ENCODE results near the gene PDZD2.

GRCh38 chr5:32158679-32158975 lies 519.7 kb downstream of the PDZD2 start:
- TF ChIP-seq CTCF (IDR thresholded peaks at IDR 0.05; ENCODE audit: insufficient read depth, low read length): no peak
- no peak for TF ChIP-seq POLR2AphosphoS5 (IDR thresholded peaks at IDR 0.05; ENCODE audit: low read depth)
- TF ChIP-seq, protein P1, sequence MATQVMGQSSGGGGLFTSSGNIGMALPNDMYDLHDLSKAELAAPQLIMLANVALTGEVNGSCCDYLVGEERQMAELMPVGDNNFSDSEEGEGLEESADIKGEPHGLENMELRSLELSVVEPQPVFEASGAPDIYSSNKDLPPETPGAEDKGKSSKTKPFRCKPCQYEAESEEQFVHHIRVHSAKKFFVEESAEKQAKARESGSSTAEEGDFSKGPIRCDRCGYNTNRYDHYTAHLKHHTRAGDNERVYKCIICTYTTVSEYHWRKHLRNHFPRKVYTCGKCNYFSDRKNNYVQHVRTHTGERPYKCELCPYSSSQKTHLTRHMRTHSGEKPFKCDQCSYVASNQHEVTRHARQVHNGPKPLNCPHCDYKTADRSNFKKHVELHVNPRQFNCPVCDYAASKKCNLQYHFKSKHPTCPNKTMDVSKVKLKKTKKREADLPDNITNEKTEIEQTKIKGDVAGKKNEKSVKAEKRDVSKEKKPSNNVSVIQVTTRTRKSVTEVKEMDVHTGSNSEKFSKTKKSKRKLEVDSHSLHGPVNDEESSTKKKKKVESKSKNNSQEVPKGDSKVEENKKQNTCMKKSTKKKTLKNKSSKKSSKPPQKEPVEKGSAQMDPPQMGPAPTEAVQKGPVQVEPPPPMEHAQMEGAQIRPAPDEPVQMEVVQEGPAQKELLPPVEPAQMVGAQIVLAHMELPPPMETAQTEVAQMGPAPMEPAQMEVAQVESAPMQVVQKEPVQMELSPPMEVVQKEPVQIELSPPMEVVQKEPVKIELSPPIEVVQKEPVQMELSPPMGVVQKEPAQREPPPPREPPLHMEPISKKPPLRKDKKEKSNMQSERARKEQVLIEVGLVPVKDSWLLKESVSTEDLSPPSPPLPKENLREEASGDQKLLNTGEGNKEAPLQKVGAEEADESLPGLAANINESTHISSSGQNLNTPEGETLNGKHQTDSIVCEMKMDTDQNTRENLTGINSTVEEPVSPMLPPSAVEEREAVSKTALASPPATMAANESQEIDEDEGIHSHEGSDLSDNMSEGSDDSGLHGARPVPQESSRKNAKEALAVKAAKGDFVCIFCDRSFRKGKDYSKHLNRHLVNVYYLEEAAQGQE (IDR thresholded peaks at IDR 0.05; ENCODE audit: insufficient replicate concordance, low read depth): no peak
- TF ChIP-seq GABPA (IDR thresholded peaks at IDR 0.05; ENCODE audit: low read depth): no peak
- TF ChIP-seq SPI1 (IDR thresholded peaks at IDR 0.05; ENCODE audit: borderline replicate concordance, low read depth): no peak

Data from HL-60 (cell line).